HEK293 (cell line): Measurements from ENCODE around the gene KRTAP5-1.

Experiments
- CTCF ChIA-PET: fragments of 350-600 bp; formaldehyde crosslinking; extraction: SDS; loops from one replicate; lab custom pipeline; 2021; ENCODE audit warnings: antibody characterized with exemption; lab: Yijun Ruan, JAX
- POLR2A ChIA-PET: fragments of 300-600 bp; formaldehyde crosslinking; extraction: SDS; loops from one replicate; lab custom pipeline; 2020; ENCODE audit warnings: antibody characterized with exemption, inconsistent platforms; lab: Yijun Ruan, JAX
- H3K27ac ChIP-seq: fragments of 200-500 bp; sonication (Bioruptor generic); 2 replicates; pipeline ENCODE4 v1.5.1; 2014; ENCODE audit warnings: low read depth, low read length, control low read depth, inconsistent platforms; ENCODE audit errors: extremely low read depth
- H3K36me3 ChIP-seq, 2 experiments: fragments of 200-500 bp in 1 of 2; sonication (Bioruptor generic) in 1 of 2; 1 replicate in 1 of 2; 2 replicates in 1 of 2; pipeline ENCODE4 v1.5.1; 2014 to 2017; ENCODE audit warnings: inconsistent platforms in 2 of 2, low read length in 2 of 2; ENCODE audit not compliant: control insufficient read depth in 2 of 2, insufficient read depth in 1 of 2
- H3K4me1 ChIP-seq: fragments of 200-500 bp; sonication (Bioruptor generic); 2 replicates; pipeline ENCODE4 v1.5.1; 2014; ENCODE audit warnings: mild to moderate bottlenecking, low read length, inconsistent platforms; ENCODE audit not compliant: control insufficient read depth, insufficient read depth
- H3K4me3 ChIP-seq: 2 replicates; pipeline ENCODE4 v1.5.1; 2011; ENCODE audit warnings: low read depth, mild to moderate bottlenecking, control low read depth, low read length, moderate library complexity
- H3K9me3 ChIP-seq: fragments of 200-500 bp; sonication (Bioruptor generic); 2 replicates; pipeline ENCODE4 v1.5.1; 2014; ENCODE audit warnings: low read depth, low read length, inconsistent platforms; ENCODE audit not compliant: control insufficient read depth, insufficient read depth
- OVOL3 ChIP-seq: fragments of 450-650 bp; formaldehyde crosslinking; IDR thresholded peaks from 2 replicates; pipeline ENCODE4 v1.5.1; 2016; ENCODE audit warnings: missing biosample characterization, missing genetic modification characterization
- PRDM1 ChIP-seq: fragments of 450-650 bp; formaldehyde crosslinking; IDR thresholded peaks from 2 replicates; pipeline ENCODE4; 2016; ENCODE audit warnings: missing biosample characterization, missing genetic modification characterization
- ZBTB20 ChIP-seq: fragments of 450-650 bp; formaldehyde crosslinking; IDR thresholded peaks from 2 replicates; pipeline ENCODE4 v1.5.1; 2016; ENCODE audit warnings: missing biosample characterization, missing genetic modification characterization
- ZFP69B ChIP-seq: fragments of 450-650 bp; formaldehyde crosslinking; IDR thresholded peaks from 2 replicates; pipeline ENCODE4 v1.5.1; 2016; ENCODE audit warnings: missing biosample characterization, missing genetic modification characterization
- ZNF10 ChIP-seq: fragments of 450-650 bp; formaldehyde crosslinking; IDR thresholded peaks from 2 replicates; pipeline ENCODE4 v1.5.1; 2017; ENCODE audit warnings: missing biosample characterization, missing genetic modification characterization
- ZNF140 ChIP-seq: fragments of 450-650 bp; formaldehyde crosslinking; IDR thresholded peaks from 2 replicates; pipeline ENCODE4 v1.5.1; 2016; ENCODE audit warnings: missing biosample characterization, missing genetic modification characterization
- ZNF2 ChIP-seq: fragments of 450-650 bp; formaldehyde crosslinking; IDR thresholded peaks from 2 replicates; pipeline ENCODE4 v1.5.1; 2016; ENCODE audit warnings: missing biosample characterization, missing genetic modification characterization
- ZNF202 ChIP-seq: fragments of 450-650 bp; formaldehyde crosslinking; IDR thresholded peaks from 2 replicates; pipeline ENCODE4 v1.5.1; 2016; ENCODE audit warnings: missing biosample characterization, missing genetic modification characterization, borderline replicate concordance
- ZNF211 ChIP-seq: fragments of 450-650 bp; formaldehyde crosslinking; IDR thresholded peaks from 2 replicates; pipeline ENCODE4 v1.5.1; 2016; ENCODE audit warnings: low read depth, missing biosample characterization, missing genetic modification characterization
- ZNF214 ChIP-seq: fragments of 450-650 bp; formaldehyde crosslinking; IDR thresholded peaks from 2 replicates; pipeline ENCODE4 v1.5.1; 2017; ENCODE audit warnings: missing biosample characterization, mild to moderate bottlenecking, missing genetic modification characterization, borderline replicate concordance
- ZNF266 ChIP-seq: fragments of 450-650 bp; formaldehyde crosslinking; IDR thresholded peaks from 2 replicates; pipeline ENCODE4 v1.5.1; 2016; ENCODE audit warnings: missing biosample characterization, missing genetic modification characterization, low read depth
- ZNF530 ChIP-seq: fragments of 450-650 bp; formaldehyde crosslinking; IDR thresholded peaks from 2 replicates; pipeline ENCODE4 v1.5.1; 2016; ENCODE audit warnings: low read depth, missing biosample characterization, missing genetic modification characterization
- ZNF555 ChIP-seq: fragments of 450-650 bp; formaldehyde crosslinking; conservative IDR thresholded peaks from 2 replicates; pipeline ENCODE4 v1.5.1; 2017; ENCODE audit warnings: missing biosample characterization, mild to moderate bottlenecking, missing genetic modification characterization, inconsistent platforms
- ZNF596 ChIP-seq: fragments of 450-650 bp; IDR thresholded peaks from 2 replicates; pipeline ENCODE4 v1.5.0; 2018; ENCODE audit warnings: missing biosample characterization, mild to moderate bottlenecking, missing genetic modification characterization, moderate library complexity
- ZNF626 ChIP-seq: fragments of 450-650 bp; sonication (Bioruptor Pico); formaldehyde crosslinking; IDR thresholded peaks from 2 replicates; pipeline ENCODE4 v1.5.1; 2018; ENCODE audit warnings: missing biosample characterization, missing genetic modification characterization, inconsistent platforms
- ZNF629 ChIP-seq: fragments of 450-650 bp; formaldehyde crosslinking; IDR thresholded peaks from 2 replicates; pipeline ENCODE4 v1.5.1; 2017; ENCODE audit warnings: missing biosample characterization, missing genetic modification characterization
- ZNF658 ChIP-seq: fragments of 450-650 bp; formaldehyde crosslinking; IDR thresholded peaks from 2 replicates; pipeline ENCODE4; 2016; ENCODE audit warnings: missing biosample characterization, missing genetic modification characterization
- ZNF843 ChIP-seq: fragments of 450-650 bp; formaldehyde crosslinking; IDR thresholded peaks from 2 replicates; pipeline ENCODE4 v1.5.1; 2016; ENCODE audit warnings: missing biosample characterization, missing genetic modification characterization
- TF ChIP-seq, protein P1 (sequence below): fragments of 450-650 bp; formaldehyde crosslinking; IDR thresholded peaks from 2 replicates; pipeline ENCODE4 v1.5.1; 2017; ENCODE audit warnings: missing biosample characterization, missing genetic modification characterization
- TF ChIP-seq, protein P2 (sequence below): fragments of 450-650 bp; formaldehyde crosslinking; IDR thresholded peaks from 2 replicates; pipeline ENCODE4 v1.5.1; 2017; ENCODE audit warnings: missing biosample characterization, missing genetic modification characterization
- TF ChIP-seq, protein P3 (sequence below): fragments of 450-650 bp; formaldehyde crosslinking; IDR thresholded peaks from 2 replicates; pipeline ENCODE4 v1.5.1; 2016; ENCODE audit warnings: missing biosample characterization, missing genetic modification characterization, low read depth
- TF ChIP-seq, protein P4 (sequence below): fragments of 450-650 bp; formaldehyde crosslinking; IDR thresholded peaks from 2 replicates; pipeline ENCODE4 v1.5.1; 2016; ENCODE audit warnings: missing biosample characterization, missing genetic modification characterization
- TF ChIP-seq, protein P5 (sequence below): fragments of 450-650 bp; formaldehyde crosslinking; IDR thresholded peaks from 2 replicates; pipeline ENCODE4 v1.5.1; 2016; ENCODE audit warnings: missing biosample characterization, missing genetic modification characterization
- TF ChIP-seq, protein P6 (sequence below): fragments of 450-650 bp; formaldehyde crosslinking; IDR thresholded peaks from 2 replicates; pipeline ENCODE4 v1.5.1; 2016; ENCODE audit warnings: missing biosample characterization, missing genetic modification characterization

Gene KRTAP5-1

DNA sequence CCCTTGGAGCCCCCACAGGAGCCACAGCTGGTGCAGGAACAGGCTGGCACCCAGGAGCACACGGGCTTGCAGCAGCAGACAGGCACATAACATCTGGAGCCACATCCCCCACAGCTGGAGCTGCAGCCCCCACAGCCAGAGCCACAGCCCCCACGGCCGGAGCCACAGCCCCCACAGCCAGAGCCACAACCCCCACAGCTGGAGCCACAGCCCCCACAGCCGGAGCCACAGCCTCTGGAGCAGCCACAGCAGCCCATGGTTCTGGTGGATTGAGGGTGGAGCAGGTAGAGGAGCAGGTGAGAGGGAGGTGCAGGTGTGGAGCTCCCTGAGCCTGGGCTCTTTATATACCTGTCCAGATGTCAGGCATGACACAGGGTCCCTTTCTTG, 12.9 kb upstream of the KRTAP5-1 start, which contains the start of gene KRTAP5-2:
KRTAP5-2 (minus strand) TSS at position 301 of the 387 bp plus-strand sequence; CDS start at position 257, 44 bp downstream.
- Histone ChIP-seq H3K4me1 (no peaks in the 10 kb centered on the region), H3K27ac (no peak within 1 kb of the TSS), H3K4me3 (no peak within 1 kb of the TSS), H3K36me3 (no peaks in the 10 kb centered on the region), H3K9me3 (no peaks in the 10 kb centered on the region)
- CTCF ChIA-PET = interaction anchor here (0.6 to 3.1 kb wide), 8 partner anchors 9 to 112 kb away, joined by 3 to 22 read pairs (median 6); no protein-coding TSS in a partner anchor
- no peak for TF ChIP-seq ZNF211 (tag by site-specific recombination)
- TF ChIP-seq ZNF626 = no peak
- no peak for TF ChIP-seq OVOL3 (tag by site-specific recombination)
- TF ChIP-seq, protein P1, sequence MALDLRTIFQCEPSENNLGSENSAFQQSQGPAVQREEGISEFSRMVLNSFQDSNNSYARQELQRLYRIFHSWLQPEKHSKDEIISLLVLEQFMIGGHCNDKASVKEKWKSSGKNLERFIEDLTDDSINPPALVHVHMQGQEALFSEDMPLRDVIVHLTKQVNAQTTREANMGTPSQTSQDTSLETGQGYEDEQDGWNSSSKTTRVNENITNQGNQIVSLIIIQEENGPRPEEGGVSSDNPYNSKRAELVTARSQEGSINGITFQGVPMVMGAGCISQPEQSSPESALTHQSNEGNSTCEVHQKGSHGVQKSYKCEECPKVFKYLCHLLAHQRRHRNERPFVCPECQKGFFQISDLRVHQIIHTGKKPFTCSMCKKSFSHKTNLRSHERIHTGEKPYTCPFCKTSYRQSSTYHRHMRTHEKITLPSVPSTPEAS (tag by site-specific recombination) = no peak
- no peak for TF ChIP-seq ZNF629 (tag by site-specific recombination)
- no peak for TF ChIP-seq ZNF266 (tag by site-specific recombination)
- no peak for TF ChIP-seq ZNF555
- TF ChIP-seq, protein P2, sequence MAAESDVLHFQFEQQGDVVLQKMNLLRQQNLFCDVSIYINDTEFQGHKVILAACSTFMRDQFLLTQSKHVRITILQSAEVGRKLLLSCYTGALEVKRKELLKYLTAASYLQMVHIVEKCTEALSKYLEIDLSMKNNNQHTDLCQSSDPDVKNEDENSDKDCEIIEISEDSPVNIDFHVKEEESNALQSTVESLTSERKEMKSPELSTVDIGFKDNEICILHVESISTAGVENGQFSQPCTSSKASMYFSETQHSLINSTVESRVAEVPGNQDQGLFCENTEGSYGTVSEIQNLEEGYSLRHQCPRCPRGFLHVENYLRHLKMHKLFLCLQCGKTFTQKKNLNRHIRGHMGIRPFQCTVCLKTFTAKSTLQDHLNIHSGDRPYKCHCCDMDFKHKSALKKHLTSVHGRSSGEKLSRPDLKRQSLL = no peak
- no peak for TF ChIP-seq ZNF843 (tag by site-specific recombination)
- TF ChIP-seq ZNF658 = no peak
- TF ChIP-seq, protein P3, sequence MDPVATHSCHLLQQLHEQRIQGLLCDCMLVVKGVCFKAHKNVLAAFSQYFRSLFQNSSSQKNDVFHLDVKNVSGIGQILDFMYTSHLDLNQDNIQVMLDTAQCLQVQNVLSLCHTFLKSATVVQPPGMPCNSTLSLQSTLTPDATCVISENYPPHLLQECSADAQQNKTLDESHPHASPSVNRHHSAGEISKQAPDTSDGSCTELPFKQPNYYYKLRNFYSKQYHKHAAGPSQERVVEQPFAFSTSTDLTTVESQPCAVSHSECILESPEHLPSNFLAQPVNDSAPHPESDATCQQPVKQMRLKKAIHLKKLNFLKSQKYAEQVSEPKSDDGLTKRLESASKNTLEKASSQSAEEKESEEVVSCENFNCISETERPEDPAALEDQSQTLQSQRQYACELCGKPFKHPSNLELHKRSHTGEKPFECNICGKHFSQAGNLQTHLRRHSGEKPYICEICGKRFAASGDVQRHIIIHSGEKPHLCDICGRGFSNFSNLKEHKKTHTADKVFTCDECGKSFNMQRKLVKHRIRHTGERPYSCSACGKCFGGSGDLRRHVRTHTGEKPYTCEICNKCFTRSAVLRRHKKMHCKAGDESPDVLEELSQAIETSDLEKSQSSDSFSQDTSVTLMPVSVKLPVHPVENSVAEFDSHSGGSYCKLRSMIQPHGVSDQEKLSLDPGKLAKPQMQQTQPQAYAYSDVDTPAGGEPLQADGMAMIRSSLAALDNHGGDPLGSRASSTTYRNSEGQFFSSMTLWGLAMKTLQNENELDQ (tag by site-specific recombination) = no peak
- no peak for TF ChIP-seq ZNF2 (tag by site-specific recombination)
- no peak for TF ChIP-seq ZFP69B (tag by site-specific recombination)
- no peak for TF ChIP-seq ZNF140
- TF ChIP-seq PRDM1 (tag by site-specific recombination) = no peak
- no peak for TF ChIP-seq ZNF530 (tag by site-specific recombination)
- POLR2A ChIA-PET = no interaction called here

DNA sequence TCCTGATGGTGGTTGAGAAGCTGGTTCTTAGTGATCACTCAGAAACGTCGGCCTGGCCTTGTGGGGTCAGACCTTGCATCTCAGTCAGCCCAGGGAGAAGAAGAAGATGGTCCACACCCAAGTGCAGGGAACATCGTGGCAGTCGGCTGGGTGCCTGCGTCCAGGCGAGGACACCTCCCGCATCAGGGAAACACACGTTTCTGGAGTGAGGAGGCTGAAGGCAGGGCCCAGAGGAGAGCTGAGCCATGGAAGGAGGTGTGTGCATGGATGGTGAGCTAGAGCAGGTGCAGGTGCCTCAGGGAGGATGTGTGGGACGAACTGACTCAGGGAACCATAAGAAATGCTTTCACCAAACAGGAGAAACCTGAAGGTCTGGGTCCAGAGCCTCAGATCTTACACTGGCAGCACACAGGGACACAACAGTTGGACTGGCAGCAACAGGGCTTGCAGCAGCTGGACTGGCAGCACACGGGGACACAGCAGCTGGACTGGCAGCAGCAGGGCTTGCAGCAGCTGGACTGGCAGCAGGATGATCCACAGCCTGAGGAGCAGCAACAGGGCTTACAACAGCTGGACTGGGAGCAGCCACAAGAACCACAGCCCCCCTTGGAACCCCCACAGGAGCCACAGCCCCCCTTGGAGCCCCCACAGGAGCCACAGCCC, 12.4 kb upstream of the KRTAP5-1 start:
- Histone ChIP-seq H3K36me3 (no peaks in the 10 kb centered on the region), H3K27ac (no peak overlapping the region), H3K9me3 (no peaks in the 10 kb centered on the region), H3K4me3 (no peak overlapping the region), H3K4me1 (no peaks in the 10 kb centered on the region)
- TF ChIP-seq ZBTB20 (tag by site-specific recombination) = no peak
- TF ChIP-seq, protein P4, sequence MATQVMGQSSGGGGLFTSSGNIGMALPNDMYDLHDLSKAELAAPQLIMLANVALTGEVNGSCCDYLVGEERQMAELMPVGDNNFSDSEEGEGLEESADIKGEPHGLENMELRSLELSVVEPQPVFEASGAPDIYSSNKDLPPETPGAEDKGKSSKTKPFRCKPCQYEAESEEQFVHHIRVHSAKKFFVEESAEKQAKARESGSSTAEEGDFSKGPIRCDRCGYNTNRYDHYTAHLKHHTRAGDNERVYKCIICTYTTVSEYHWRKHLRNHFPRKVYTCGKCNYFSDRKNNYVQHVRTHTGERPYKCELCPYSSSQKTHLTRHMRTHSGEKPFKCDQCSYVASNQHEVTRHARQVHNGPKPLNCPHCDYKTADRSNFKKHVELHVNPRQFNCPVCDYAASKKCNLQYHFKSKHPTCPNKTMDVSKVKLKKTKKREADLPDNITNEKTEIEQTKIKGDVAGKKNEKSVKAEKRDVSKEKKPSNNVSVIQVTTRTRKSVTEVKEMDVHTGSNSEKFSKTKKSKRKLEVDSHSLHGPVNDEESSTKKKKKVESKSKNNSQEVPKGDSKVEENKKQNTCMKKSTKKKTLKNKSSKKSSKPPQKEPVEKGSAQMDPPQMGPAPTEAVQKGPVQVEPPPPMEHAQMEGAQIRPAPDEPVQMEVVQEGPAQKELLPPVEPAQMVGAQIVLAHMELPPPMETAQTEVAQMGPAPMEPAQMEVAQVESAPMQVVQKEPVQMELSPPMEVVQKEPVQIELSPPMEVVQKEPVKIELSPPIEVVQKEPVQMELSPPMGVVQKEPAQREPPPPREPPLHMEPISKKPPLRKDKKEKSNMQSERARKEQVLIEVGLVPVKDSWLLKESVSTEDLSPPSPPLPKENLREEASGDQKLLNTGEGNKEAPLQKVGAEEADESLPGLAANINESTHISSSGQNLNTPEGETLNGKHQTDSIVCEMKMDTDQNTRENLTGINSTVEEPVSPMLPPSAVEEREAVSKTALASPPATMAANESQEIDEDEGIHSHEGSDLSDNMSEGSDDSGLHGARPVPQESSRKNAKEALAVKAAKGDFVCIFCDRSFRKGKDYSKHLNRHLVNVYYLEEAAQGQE (tag by site-specific recombination) = no peak
- no peak for TF ChIP-seq ZNF10 (tag by site-specific recombination)
- no peak for TF ChIP-seq ZNF202 (tag by site-specific recombination)
- no peak for TF ChIP-seq ZNF214 (tag by site-specific recombination)
- TF ChIP-seq ZNF596 (tag by site-specific recombination) = no peak
- TF ChIP-seq, protein P5, sequence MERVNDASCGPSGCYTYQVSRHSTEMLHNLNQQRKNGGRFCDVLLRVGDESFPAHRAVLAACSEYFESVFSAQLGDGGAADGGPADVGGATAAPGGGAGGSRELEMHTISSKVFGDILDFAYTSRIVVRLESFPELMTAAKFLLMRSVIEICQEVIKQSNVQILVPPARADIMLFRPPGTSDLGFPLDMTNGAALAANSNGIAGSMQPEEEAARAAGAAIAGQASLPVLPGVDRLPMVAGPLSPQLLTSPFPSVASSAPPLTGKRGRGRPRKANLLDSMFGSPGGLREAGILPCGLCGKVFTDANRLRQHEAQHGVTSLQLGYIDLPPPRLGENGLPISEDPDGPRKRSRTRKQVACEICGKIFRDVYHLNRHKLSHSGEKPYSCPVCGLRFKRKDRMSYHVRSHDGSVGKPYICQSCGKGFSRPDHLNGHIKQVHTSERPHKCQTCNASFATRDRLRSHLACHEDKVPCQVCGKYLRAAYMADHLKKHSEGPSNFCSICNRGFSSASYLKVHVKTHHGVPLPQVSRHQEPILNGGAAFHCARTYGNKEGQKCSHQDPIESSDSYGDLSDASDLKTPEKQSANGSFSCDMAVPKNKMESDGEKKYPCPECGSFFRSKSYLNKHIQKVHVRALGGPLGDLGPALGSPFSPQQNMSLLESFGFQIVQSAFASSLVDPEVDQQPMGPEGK (tag by site-specific recombination) = no peak
- TF ChIP-seq ZNF211 (tag by site-specific recombination) = no peak
- TF ChIP-seq, protein P6, sequence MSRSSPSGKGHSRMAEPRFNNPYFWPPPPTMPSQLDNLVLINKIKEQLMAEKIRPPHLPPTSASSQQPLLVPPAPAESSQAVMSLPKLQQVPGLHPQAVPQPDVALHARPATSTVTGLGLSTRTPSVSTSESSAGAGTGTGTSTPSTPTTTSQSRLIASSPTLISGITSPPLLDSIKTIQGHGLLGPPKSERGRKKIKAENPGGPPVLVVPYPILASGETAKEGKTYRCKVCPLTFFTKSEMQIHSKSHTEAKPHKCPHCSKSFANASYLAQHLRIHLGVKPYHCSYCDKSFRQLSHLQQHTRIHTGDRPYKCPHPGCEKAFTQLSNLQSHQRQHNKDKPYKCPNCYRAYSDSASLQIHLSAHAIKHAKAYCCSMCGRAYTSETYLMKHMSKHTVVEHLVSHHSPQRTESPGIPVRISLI (tag by site-specific recombination) = no peak
- TF ChIP-seq ZNF2 (tag by site-specific recombination) = no peak
- CTCF ChIA-PET = interaction anchor here (0.7 to 3.1 kb wide), 6 partner anchors 19 to 96 kb away, joined by 3 to 22 read pairs (median 4); no protein-coding TSS in a partner anchor
- POLR2A ChIA-PET = no interaction called here
